HG03439 (cell line): ENCODE data around the gene TDRD12.

ENCODE experiments used
- ATAC-seq: cut with Tn5 transposase; IDR thresholded peaks from one replicate; pipeline ENCODE4 v1.9.1; 2021; ENCODE audit warnings: mild to moderate bottlenecking, moderate library complexity; ENCODE audit not compliant: unreplicated experiment

Gene TDRD12

GRCh38 chr19:32719611-32720059 is at the start of gene TDRD12:
Gene TDRD12, plus strand, starts transcription at chr19:32719767. Its CDS starts 306 bp downstream, at chr19:32720073.
- no peak for ATAC-seq

- ATAC-seq = no peak
These were observed 47.5 kb upstream of the TDRD12 start for GRCh38 chr19:32671883-32672593.

DNA sequence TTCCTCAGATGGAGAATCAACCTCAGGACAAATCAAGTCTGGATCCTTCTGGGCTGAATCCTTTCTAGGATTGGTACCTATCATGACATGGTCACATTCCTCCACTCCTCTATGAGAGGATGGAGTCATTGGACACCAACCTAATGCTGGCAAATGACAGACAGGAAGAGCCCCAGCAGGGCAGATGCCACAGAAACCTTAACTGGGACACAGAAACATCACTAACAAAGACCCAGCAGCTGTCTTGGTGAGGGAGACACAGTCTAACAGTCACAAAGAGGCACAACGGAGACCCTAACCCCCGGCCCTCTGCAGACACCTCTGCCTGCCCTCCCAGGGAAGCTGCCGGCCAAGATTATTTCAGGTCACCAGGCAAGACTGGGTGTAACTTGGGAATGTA is 46.7 kb upstream of the TDRD12 start:
- no peak for ATAC-seq

GRCh38 chr19:32673573-32673972 is 46.0 kb upstream of the TDRD12 start:
- ATAC-seq = no peak

- ATAC-seq = no peak
These were observed 45.2 kb upstream of the TDRD12 start for GRCh38 chr19:32674153-32674930.

DNA sequence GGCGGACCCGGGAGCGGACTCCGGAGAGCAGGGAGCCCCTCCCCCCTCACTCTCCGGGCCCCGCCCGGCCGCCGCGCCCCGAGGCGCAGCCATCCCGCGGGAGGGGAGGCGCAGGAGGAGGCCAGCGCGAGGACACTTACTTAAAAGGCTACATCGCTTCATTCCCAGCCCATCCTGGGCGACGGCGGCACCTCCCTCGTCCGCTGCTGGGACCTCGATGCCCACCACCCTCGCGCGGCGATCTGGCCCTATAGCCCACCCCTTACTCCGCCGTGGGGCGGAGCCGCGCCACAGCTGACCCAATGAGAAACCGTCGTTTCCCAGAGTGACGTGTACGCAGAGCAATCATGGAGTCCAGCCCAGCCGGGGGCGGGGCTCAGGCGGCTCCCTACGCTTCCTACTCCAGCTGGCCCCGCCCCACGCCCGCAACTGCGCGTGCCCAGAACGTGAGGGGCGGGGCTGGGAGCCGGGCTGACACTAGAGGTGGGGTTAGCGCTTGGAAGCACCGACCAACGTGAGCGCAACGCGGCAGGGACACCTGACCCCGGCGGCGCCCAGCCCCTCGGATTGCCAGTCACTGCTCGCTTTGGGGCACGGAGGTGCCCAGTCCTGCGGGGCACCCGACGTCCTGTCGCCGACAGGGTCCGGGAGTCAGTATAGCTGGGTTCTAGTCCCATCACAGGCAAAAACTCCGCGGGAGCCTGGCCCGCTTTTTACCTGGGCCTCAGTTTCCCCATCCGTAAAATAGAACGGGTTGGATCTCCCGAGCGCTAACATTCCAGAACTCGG is 44.4 kb upstream of the TDRD12 start, which contains the start of gene ANKRD27:
Gene ANKRD27 (minus strand): TSS at position 250 of the 789 bp plus-strand sequence. CDS start 16,165 bp downstream, outside the sequence.
- peak; percentile 97 for ATAC-seq

DNA sequence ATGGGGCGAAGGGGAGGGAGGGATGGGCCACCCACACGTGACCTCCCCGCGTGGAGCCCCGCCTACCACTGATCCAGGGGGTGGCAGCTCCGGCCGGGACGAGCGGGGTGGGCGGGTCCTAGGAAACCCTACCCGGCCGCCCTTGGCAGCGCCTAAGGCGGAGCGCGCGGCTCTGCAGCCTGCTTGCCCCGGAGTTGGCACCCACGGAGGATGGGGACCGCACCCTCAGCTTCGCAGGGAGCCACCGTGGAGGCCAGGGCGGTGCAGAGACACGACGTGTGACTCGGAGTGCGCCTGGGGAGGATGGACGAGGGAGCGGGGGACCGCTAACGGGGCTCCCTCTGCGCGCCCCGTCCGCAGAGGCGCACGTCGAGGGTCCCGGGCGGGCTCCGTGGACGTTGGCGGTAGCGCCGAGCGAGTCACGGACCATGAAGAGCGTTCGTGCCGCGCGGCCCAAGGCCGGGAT is 43.8 kb upstream of the TDRD12 start, which contains the start of gene RGS9BP:
Gene RGS9BP (plus strand): TSS at position 129 of the 466 bp plus-strand sequence. CDS start 416 bp downstream, outside the sequence.
- no peak for ATAC-seq

DNA sequence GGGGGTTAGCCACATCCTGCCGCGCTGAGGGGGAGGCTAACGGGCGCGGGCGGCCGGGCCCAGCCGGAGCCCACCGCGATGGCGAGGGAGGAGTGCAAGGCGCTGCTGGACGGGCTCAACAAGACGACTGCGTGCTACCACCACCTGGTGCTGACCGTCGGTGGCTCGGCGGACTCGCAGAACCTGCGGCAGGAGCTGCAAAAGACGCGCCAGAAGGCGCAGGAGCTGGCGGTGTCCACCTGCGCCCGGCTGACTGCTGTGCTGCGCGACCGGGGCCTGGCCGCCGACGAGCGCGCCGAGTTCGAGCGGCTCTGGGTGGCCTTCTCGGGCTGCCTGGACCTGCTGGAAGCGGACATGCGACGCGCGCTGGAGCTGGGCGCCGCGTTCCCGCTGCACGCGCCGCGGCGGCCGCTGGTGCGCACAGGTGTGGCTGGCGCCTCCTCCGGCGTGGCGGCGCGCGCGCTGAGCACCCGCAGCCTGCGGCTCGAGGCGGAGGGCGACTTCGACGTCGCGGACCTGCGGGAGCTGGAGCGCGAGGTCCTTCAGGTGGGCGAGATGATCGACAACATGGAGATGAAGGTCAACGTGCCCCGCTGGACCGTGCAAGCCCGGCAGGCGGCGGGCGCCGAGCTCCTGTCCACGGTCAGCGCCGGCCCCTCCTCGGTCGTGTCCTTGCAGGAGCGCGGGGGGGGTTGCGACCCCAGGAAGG is 43.2 kb upstream of the TDRD12 start:
- ATAC-seq = no peak

GRCh38 chr19:32676895-32677359 is 42.6 kb upstream of the TDRD12 start:
- no peak for ATAC-seq

DNA sequence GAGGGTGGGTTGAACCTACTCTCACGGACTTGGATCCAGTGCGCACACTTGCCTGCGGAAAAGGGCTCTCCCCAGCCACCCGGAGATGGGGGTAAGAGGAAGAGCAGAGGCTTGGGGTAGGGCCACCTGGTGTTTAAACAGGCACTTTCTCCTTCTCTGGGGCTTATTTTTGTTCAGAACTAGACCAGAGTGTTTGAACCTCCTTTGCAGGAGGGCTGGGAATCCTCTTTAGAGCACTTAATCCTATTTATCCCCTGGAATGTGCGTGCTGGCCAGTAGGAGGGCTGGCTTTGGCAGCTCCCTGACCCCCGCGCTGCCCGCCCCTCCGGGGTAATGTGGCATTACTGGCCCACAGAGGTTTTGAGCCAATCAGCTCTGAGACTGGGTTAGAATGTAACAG is 41.9 kb upstream of the TDRD12 start:
- no peak for ATAC-seq

DNA sequence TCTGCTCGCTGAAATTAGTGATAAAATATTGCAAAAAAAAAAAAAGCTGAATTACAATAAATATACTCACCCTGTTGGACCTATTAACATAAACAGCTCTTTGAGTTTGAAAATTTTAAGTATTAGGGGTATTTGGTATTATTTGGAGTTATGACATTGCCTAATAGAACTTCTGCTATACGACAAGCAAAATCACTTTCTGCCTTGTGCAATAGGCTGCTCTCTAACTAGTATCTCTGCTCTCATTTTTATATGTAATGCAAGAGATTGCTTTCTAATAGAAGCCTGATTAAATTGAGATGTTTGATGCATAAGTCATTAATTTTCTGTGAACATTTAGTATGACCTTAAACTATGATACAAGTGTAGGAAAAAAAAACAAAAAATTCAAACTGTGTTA is 38.6 kb upstream of the TDRD12 start:
- no peak for ATAC-seq

GRCh38 chr19:32682317-32682716 is 37.2 kb upstream of the TDRD12 start:
- no peak for ATAC-seq

GRCh38 chr19:32686847-32687475 is 32.6 kb upstream of the TDRD12 start:
- no peak for ATAC-seq

DNA sequence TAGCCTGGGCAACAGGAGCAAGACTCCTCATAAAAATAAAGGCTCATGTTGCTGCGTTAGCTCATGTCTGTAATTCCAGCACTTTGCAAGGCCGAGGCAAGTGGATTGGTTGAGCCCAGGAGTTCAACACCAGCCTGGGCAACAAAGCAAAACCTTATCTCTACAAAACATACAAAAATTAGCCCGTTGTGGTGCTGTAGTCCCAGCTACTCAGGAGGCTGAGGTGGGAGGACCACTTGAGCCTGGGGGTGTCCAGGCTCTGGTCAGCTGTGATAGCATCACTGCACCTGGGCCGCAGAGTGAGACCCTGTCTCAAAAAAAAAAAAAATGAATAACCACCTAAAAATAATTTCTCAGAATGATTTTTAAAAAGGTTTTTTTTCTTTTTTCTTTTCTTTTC is 31.9 kb upstream of the TDRD12 start:
- no peak for ATAC-seq

DNA sequence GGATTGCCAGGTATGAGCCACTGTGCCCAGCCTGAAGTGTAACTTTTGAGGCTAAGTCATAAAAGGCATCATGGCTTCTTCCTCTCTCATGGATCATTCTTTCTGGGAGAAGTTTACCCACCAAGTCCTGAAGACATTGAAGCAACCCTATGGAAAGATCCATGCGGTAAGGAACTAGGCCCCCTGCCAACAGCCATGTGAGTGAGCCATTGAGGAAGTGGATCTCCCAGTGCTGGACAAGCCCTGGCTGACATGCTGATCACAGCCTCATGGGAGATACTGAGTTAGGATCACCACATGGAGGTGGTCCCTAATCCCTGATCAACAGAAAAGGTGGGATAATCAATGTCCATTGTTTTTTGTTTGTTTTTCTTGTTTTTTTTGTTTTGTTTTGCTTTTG is 31.3 kb upstream of the TDRD12 start:
- no peak for ATAC-seq

DNA sequence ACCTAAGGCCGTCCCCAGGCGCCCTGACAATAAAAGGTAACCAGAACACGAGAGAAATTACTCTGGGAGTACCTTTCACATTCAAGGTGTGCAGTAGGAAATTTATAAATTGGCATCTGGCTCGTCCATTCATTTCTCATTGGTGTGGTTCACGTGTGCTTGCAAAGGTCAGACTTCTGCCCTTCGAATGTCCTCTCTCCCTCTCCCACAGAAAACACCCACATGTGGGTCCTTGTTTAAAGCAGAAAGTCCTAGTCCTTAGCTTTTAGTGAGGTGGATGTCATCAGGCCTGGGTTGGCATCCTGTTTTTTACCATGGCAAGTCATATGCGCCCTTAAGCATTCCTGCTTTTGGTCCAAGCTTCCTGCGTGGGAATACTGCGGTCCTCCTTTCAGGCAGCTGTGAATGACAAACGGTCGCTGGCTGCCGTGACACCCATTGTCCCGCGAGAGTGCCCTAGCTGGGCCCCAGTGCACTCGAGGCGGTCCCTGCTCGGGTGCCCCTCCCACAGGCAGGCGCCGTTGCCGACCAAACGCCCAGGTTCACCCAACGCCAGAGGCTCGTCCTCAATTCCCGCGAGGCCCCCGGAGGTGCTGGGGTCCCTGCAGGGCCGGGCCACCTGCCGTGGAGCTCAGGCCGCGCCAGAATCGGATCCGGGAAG is 28.1 kb upstream of the TDRD12 start, which contains the start of gene NUDT19:
Gene NUDT19 (plus strand): TSS at position 531 of the 661 bp plus-strand sequence. CDS start 140 bp downstream, outside the sequence.
- ATAC-seq = peak; percentile 90

DNA sequence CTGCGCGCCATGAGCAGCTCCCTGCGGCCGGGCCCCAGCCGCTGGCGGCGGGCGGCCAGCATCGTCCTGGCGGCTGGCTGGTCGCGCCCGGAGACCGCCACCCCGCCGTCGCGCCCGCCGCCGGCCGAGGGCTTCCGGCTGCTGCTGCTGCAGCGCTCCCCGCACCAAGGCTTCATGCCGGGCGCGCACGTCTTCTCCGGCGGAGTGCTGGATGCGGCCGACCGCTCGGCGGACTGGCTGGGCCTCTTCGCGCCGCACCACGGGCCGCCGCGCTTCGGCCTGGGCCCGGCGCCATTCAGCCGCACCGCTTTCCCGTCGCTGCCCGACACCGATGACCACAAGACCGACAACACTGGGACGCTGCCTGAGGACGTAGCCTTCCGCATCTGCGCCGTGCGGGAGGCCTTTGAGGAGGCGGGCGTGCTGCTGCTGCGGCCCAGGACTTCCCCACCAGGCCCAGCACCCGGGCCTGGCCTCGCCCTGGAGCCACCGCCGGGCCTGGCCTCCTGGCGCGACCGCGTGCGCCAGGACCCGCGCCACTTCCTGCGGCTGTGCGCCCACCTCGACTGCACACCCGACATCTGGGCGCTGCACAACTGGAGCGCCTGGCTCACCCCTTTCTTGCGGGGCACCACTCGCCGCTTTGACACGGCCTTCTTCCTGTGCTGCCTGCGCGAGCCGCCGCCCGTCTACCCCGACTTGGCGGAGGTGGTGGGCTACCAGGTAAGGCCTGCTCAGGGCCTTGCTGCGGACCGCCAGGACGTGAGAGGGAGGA is 27.4 kb upstream of the TDRD12 start:
- ATAC-seq = peak; percentile 65

- ATAC-seq = no peak
These were observed 26.9 kb upstream of the TDRD12 start for GRCh38 chr19:32692727-32693061.
